ENCODE measurements around the gene ACAT2.

The ACAT2 gene

DNA sequence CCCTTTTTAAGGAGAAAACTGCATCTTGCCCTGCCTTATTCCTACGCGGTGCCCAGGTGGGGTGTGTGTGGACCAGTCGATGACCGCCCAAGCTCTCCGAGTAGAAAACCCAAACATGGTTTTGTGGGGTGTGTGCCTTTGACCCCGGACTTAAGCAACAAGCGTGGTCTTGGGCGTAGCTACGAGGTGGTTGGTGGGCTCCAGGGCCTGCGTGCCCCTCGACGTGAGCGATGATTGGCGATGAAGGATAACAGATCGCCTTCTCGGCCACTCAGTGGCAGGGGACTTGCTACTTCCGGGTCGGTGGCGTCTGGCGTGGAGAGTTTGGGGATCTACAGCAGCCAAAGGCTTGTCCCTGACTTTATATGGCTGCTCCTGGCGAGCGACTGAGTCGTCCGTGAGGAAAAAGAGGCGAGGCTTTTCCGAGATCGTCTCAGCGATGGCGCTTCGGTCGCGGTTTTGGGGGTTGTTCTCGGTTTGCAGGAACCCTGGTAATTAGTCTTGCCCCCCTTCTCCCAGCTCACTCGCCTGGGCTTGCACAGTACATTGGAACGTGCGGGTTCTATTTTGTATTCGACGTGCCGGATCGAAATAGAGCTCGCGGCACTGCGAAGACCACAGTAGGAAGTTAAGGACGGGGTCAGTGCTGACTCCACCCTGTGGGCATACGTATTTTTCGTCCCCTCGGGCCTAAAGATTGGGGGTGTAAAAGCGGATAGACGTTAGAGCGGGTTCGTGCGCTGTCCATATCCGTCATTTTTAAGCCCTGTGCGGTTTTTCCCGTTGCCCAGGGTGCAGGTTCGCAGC is 28.5 kb downstream of the ACAT2 start, which contains the start of gene MRPL18 (continued):
- TF ChIP-seq ZNF707 (tag by site-specific recombination; IDR thresholded peaks at IDR 0.05) (no peak), SETDB1 (IDR thresholded peaks at IDR 0.05; ENCODE audit: insufficient read length, low read length) (no peak), FEZF1 (tag by site-specific recombination; IDR thresholded peaks at IDR 0.05) (peak; percentile 27; the same call in 1 of the 2 replicates), ZIC2 (tag by site-specific recombination; IDR thresholded peaks at IDR 0.05) (no peak), ZEB2 (tag by site-specific recombination; IDR thresholded peaks at IDR 0.05) (no peak), ZNF341 (tag by site-specific recombination; IDR thresholded peaks at IDR 0.05; ENCODE audit: low read depth) (no peak; the same call in 1 of the 2 replicates), ZNF776 (tag by site-specific recombination; IDR thresholded peaks at IDR 0.05; ENCODE audit: borderline replicate concordance) (no peak), ZSCAN4 (tag by site-specific recombination; IDR thresholded peaks at IDR 0.05) (peak; percentile 44; the same call in 1 of the 2 replicates), ZSCAN23 (tag by site-specific recombination; IDR thresholded peaks at IDR 0.05) (no peak), ZNF626 (tag by site-specific recombination; IDR thresholded peaks at IDR 0.05) (no peak), ZNF302 (tag by site-specific recombination; IDR thresholded peaks at IDR 0.05; ENCODE audit: low read depth) (no peak), OVOL3 (tag by site-specific recombination; IDR thresholded peaks at IDR 0.05) (no peak), ZNF513 (tag by site-specific recombination; IDR thresholded peaks at IDR 0.05) (no peak), ZNF621 (tag by site-specific recombination; IDR thresholded peaks at IDR 0.05) (no peak), ZNF76 (tag by site-specific recombination; IDR thresholded peaks at IDR 0.05; ENCODE audit: borderline replicate concordance, low read depth) (no peak), YY1 (tag by site-specific recombination; IDR thresholded peaks at IDR 0.05) (no peak; the same call in 1 of the 2 replicates), ZNF155 (tag by site-specific recombination; IDR thresholded peaks at IDR 0.05) (no peak), KLF9 (tag by site-specific recombination; IDR thresholded peaks at IDR 0.05; ENCODE audit: low read depth) (no peak; the same call in 1 of the 2 replicates), HOXD13 (CRISPR knock-in tag; IDR thresholded peaks at IDR 0.05; ENCODE audit: borderline replicate concordance) (peak; percentile 24; the same call in 1 of the 2 replicates), ZNF211 (tag by site-specific recombination; IDR thresholded peaks at IDR 0.05; ENCODE audit: low read depth) (no peak), ZNF571 (tag by site-specific recombination; IDR thresholded peaks at IDR 0.05) (no peak), ZNF501 (tag by site-specific recombination; IDR thresholded peaks at IDR 0.05) (peak; percentile 20; the same call in 1 of the 2 replicates), ZNF202 (tag by site-specific recombination; IDR thresholded peaks at IDR 0.05; ENCODE audit: borderline replicate concordance) (no peak)
- TF ChIP-seq, protein P1, sequence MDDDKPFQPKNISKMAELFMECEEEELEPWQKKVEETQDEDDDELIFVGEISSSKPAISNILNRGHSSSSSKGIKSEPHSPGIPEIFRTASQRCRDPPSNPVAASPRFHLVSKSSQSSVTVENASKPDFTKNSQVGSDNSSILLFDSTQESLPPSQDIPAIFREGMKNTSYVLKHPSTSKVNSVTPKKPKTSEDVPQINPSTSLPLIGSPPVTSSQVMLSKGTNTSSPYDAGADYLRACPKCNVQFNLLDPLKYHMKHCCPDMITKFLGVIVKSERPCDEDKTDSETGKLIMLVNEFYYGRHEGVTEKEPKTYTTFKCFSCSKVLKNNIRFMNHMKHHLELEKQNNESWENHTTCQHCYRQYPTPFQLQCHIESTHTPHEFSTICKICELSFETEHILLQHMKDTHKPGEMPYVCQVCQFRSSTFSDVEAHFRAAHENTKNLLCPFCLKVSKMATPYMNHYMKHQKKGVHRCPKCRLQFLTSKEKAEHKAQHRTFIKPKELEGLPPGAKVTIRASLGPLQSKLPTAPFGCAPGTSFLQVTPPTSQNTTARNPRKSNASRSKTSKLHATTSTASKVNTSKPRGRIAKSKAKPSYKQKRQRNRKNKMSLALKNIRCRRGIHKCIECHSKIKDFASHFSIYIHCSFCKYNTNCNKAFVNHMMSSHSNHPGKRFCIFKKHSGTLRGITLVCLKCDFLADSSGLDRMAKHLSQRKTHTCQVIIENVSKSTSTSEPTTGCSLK (tag by site-specific recombination; IDR thresholded peaks at IDR 0.05) = no peak
- TF ChIP-seq, protein P2, sequence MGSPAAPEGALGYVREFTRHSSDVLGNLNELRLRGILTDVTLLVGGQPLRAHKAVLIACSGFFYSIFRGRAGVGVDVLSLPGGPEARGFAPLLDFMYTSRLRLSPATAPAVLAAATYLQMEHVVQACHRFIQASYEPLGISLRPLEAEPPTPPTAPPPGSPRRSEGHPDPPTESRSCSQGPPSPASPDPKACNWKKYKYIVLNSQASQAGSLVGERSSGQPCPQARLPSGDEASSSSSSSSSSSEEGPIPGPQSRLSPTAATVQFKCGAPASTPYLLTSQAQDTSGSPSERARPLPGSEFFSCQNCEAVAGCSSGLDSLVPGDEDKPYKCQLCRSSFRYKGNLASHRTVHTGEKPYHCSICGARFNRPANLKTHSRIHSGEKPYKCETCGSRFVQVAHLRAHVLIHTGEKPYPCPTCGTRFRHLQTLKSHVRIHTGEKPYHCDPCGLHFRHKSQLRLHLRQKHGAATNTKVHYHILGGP (tag by site-specific recombination; IDR thresholded peaks at IDR 0.05) = no peak
- TF ChIP-seq, protein P3, sequence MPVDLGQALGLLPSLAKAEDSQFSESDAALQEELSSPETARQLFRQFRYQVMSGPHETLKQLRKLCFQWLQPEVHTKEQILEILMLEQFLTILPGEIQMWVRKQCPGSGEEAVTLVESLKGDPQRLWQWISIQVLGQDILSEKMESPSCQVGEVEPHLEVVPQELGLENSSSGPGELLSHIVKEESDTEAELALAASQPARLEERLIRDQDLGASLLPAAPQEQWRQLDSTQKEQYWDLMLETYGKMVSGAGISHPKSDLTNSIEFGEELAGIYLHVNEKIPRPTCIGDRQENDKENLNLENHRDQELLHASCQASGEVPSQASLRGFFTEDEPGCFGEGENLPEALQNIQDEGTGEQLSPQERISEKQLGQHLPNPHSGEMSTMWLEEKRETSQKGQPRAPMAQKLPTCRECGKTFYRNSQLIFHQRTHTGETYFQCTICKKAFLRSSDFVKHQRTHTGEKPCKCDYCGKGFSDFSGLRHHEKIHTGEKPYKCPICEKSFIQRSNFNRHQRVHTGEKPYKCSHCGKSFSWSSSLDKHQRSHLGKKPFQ (tag by site-specific recombination; IDR thresholded peaks at IDR 0.05) = no peak; the same call in 1 of the 2 replicates
- TF ChIP-seq, protein P4, sequence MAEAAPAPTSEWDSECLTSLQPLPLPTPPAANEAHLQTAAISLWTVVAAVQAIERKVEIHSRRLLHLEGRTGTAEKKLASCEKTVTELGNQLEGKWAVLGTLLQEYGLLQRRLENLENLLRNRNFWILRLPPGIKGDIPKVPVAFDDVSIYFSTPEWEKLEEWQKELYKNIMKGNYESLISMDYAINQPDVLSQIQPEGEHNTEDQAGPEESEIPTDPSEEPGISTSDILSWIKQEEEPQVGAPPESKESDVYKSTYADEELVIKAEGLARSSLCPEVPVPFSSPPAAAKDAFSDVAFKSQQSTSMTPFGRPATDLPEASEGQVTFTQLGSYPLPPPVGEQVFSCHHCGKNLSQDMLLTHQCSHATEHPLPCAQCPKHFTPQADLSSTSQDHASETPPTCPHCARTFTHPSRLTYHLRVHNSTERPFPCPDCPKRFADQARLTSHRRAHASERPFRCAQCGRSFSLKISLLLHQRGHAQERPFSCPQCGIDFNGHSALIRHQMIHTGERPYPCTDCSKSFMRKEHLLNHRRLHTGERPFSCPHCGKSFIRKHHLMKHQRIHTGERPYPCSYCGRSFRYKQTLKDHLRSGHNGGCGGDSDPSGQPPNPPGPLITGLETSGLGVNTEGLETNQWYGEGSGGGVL (tag by site-specific recombination; IDR thresholded peaks at IDR 0.05) = no peak
- TF ChIP-seq, protein P5, sequence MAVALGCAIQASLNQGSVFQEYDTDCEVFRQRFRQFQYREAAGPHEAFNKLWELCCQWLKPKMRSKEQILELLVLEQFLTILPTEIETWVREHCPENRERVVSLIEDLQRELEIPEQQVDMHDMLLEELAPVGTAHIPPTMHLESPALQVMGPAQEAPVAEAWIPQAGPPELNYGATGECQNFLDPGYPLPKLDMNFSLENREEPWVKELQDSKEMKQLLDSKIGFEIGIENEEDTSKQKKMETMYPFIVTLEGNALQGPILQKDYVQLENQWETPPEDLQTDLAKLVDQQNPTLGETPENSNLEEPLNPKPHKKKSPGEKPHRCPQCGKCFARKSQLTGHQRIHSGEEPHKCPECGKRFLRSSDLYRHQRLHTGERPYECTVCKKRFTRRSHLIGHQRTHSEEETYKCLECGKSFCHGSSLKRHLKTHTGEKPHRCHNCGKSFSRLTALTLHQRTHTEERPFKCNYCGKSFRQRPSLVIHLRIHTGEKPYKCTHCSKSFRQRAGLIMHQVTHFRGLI (tag by site-specific recombination; IDR thresholded peaks at IDR 0.05) = no peak
